Upper lobe of right lung (tissue), 1 donor: ENCODE data around the gene MUC12. TPM values are rescaled to one million over a fixed set of nuclear protein-coding genes. Genes with fewer than 3 reads are reported as not detected.
"Not testable (repeated sequence)": the region's sequence is repeated elsewhere in the genome, so short reads cannot be mapped to it uniquely, and the experiment has no call there.

ENCODE experiments used
- ATAC-seq: fragments of 200-7000 bp; cut with Tn5 transposase; one replicate; pipeline ENCODE4 v1.9.1; 2020; ENCODE audit warnings: mild to moderate bottlenecking, moderate library complexity
- DNase-seq: peaks from one replicate; pipeline ENCODE4 v3.0.0-alpha.2; 2020
- H3K27ac ChIP-seq: fragments of 200-600 bp; one replicate; pipeline ENCODE4 v1.8.0; 2022
- H3K27me3 ChIP-seq: fragments of 200-600 bp; one replicate; pipeline ENCODE4 v1.8.0; 2022; ENCODE audit warnings: mild to moderate bottlenecking
- H3K36me3 ChIP-seq: fragments of 200-600 bp; one replicate; pipeline ENCODE4 v1.8.0; 2022
- H3K4me1 ChIP-seq: fragments of 200-600 bp; one replicate; pipeline ENCODE4 v1.8.0; 2022
- H3K4me3 ChIP-seq: fragments of 200-600 bp; one replicate; pipeline ENCODE4 v1.8.0; 2022; ENCODE audit warnings: mild to moderate bottlenecking
- H3K9me3 ChIP-seq: fragments of 200-600 bp; one replicate; pipeline ENCODE4 v1.8.0; 2022
- intact Hi-C: fragments of 100-400 bp; cut with DNase I; formaldehyde crosslinking; loops from one replicate; pipeline ENCODE4 v1.11.0; 2022
- long read RNA-seq: library from polyadenylated mRNA; unstranded; transcript quantifications from one replicate; pipeline ENCODE4 v2.0.0, GENCODE V29; 2021
- total RNA-seq: library from RNA; stranded (reverse); fragmentation: NEBNext Ultra II Directional; extraction: Animal tissue kit (Norgen Biotek cat#: 25700); gene quantifications from one replicate; pipeline ENCODE4 v1.2.1, GENCODE V29; 2021
- TF ChIP-seq, protein P1 (sequence below): fragments of 200-600 bp; IDR thresholded peaks from one replicate; pipeline ENCODE4 v1.8.0; 2022; ENCODE audit warnings: antibody characterized with exemption
- donor health status: DM: no; HTN: yes; CAD: no; lungs with severe emphysema.

Gene MUC12
- total RNA-seq: not detected
- long read RNA-seq: 0 reads

- H3K4me3 ChIP-seq: no peak within 1 kb of the TSS
- peaks cover 50% of the 10 kb centered on the region for H3K27me3 ChIP-seq
- H3K27ac ChIP-seq: no peak within 1 kb of the TSS
- DNase-seq (no peak), ATAC-seq (no peak)
- peaks cover 12% of the 10 kb centered on the region for H3K4me1 ChIP-seq
- TF ChIP-seq, protein P1, sequence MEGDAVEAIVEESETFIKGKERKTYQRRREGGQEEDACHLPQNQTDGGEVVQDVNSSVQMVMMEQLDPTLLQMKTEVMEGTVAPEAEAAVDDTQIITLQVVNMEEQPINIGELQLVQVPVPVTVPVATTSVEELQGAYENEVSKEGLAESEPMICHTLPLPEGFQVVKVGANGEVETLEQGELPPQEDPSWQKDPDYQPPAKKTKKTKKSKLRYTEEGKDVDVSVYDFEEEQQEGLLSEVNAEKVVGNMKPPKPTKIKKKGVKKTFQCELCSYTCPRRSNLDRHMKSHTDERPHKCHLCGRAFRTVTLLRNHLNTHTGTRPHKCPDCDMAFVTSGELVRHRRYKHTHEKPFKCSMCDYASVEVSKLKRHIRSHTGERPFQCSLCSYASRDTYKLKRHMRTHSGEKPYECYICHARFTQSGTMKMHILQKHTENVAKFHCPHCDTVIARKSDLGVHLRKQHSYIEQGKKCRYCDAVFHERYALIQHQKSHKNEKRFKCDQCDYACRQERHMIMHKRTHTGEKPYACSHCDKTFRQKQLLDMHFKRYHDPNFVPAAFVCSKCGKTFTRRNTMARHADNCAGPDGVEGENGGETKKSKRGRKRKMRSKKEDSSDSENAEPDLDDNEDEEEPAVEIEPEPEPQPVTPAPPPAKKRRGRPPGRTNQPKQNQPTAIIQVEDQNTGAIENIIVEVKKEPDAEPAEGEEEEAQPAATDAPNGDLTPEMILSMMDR: no peak
- no peaks in the 10 kb centered on the region for H3K9me3 ChIP-seq
- intact Hi-C loops: no loop called here
- no peaks in the 10 kb centered on the region for H3K36me3 ChIP-seq
Measured at GRCh38 chr7:100969066-100969615, at the start of gene MUC12. Gene MUC12 (plus strand): TSS chr7:100969565. CDS start chr7:100969623, 58 bp downstream.

DNA sequence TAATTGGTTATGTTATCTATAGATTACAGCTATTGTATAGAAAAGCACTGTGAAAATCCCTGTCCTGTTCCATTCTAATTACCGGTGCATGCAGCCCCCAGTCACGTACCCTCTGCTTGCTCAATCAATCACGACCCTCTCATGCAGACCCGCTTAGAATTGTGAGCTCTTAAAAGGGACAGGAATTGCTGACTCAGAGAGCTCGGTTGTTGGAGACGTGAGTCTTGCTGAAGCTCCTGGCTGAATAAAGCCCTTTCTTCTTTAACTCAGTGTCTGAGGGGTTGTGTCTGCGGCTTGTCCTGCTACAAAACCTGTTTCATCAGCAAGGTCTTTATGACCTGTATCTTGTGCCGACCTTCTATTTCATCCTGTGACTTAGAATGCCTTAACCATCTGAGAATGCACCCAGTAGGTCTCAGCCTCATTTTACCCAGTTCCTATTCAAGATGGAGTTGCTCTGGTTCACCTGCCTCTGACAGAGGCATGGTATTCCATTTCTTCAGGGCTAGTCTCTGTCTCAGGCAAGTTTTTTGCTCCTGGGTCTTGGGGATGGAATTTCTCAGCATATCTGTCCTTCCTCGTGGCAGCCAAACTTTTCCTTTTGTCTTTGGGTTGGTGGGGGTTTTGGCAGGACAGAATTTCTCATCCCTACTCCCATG, 49.5 kb upstream of the MUC12 start:
- DNase-seq, ATAC-seq, H3K4me1 ChIP-seq, H3K36me3 ChIP-seq, H3K4me3 ChIP-seq, H3K27me3 ChIP-seq, intact Hi-C loops, H3K27ac ChIP-seq, H3K9me3 ChIP-seq: not testable (repeated sequence)

DNA sequence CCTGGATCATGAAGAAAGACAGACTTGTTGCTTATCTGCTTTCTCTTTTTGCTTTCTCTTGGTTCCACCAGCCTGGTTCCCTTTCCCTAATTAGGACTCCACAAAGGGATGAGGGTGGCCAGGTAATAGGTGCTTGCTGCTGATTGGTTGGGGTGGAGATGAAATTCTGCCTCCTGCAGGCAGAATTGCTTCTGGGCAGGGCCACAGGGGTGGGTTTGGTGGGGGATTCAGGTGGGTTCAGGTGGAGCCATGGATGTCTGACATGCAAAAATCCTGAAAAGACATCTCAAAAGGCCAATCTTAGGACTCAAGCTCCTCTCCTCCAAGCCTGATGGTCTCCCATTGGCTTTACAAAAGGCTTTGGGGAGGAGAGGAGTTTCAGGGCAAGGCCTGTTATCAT, 48.3 kb upstream of the MUC12 start:
- Histone ChIP-seq H3K9me3 (no peaks in the 10 kb centered on the region), H3K4me3 (no peak overlapping the region), H3K27me3 (no peaks in the 10 kb centered on the region), H3K36me3 (no peaks in the 10 kb centered on the region), H3K27ac (no peak overlapping the region), H3K4me1 (peaks cover 4% of the 10 kb centered on the region)
- TF ChIP-seq, protein P1: no peak
- ATAC-seq (no peak), DNase-seq (no peak)
- intact Hi-C loops: no loop called here

- DNase-seq, H3K4me3 ChIP-seq, intact Hi-C loops, ATAC-seq, H3K27ac ChIP-seq, H3K9me3 ChIP-seq, H3K4me1 ChIP-seq, H3K36me3 ChIP-seq, H3K27me3 ChIP-seq: not testable (repeated sequence)
Measured at GRCh38 chr7:100923616-100924015, 45.7 kb upstream of the MUC12 start.

GRCh38 chr7:100929808-100930174, 39.6 kb upstream of the MUC12 start:
- no peaks in the 10 kb centered on the region for H3K27me3 ChIP-seq
- no peaks in the 10 kb centered on the region for H3K9me3 ChIP-seq
- DNase-seq (no peak), ATAC-seq (no peak)
- no peak overlapping the region for H3K4me3 ChIP-seq
- TF ChIP-seq, protein P1: no peak
- no peaks in the 10 kb centered on the region for H3K36me3 ChIP-seq
- H3K27ac ChIP-seq: peak overlapping the region; percentile 9
- intact Hi-C loops: no loop called here
- no peaks in the 10 kb centered on the region for H3K4me1 ChIP-seq

DNA sequence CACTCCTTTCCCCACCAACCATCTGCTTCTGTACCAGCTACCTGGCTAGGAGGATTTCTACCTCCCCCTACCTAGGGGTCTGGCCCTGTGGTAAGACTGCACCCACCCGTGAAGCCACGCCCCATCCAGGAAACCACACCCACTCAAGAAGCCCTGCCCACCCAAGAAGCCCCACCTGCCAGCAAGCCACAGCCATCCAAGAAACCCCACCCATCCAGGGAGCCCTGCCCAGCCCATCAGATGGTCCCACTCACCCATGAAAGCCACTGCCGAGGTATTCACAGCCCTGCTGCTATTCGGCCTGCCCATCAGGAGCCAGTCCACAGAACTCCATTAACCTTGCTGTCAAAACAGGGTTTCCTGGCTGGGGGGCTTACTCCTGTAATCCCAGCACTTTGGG, 35.6 kb upstream of the MUC12 start:
- no peaks in the 10 kb centered on the region for H3K9me3 ChIP-seq
- no peak for ATAC-seq
- no peaks in the 10 kb centered on the region for H3K27me3 ChIP-seq
- no peaks in the 10 kb centered on the region for H3K36me3 ChIP-seq
- H3K4me3 ChIP-seq: no peak overlapping the region
- TF ChIP-seq, protein P1: no peak
- no peaks in the 10 kb centered on the region for H3K4me1 ChIP-seq
- DNase-seq: no peak
- no peak overlapping the region for H3K27ac ChIP-seq
- intact Hi-C loops: no loop called here

DNA sequence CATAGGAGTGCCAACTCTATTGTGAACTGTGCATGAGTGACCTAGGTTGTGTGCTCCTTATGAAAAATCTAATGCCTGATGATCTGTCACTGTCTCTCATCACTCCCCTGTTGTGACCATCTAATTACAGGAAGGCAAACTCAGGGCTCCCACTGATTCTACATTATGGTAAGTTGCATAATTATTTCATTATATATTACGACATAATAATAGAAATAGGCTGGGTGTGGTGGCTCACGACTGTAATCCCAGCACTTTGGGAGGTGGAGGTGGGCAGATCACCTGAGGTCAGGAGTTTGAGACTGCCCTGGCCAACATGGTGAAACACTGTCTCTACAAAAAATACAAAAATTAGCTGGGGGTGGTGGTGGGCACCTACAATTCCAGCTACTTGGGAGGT, 34.0 kb upstream of the MUC12 start:
- H3K9me3 ChIP-seq, H3K27me3 ChIP-seq, H3K4me3 ChIP-seq, H3K4me1 ChIP-seq, H3K36me3 ChIP-seq, DNase-seq, ATAC-seq, intact Hi-C loops, H3K27ac ChIP-seq: not testable (repeated sequence)

DNA sequence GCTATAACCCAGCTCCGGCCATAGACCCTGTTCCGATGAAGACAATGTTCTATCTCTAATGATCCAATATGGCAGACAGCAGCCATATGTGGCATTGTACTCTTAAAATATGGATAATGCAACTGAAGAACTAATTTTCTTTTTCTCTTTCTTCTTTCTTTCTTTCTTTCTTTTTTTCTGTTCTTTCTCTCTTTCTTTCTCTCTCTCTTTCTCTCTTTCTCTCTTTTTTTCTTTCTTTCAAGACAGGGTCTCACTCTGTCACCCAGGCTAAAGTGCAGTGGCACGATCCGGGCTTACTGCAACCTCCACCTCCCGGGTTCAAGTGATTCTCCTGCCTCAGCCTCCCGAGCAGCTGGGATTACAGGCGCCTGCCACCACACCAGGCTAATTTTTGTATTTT, 33.2 kb upstream of the MUC12 start:
- DNase-seq, intact Hi-C loops, H3K9me3 ChIP-seq, ATAC-seq, H3K4me1 ChIP-seq, H3K4me3 ChIP-seq, H3K27ac ChIP-seq, H3K27me3 ChIP-seq, H3K36me3 ChIP-seq: not testable (repeated sequence)
